HG03108 (cell line): ENCODE results near the gene P4HA2.
A peak's percentile ranks its signal among the peaks of the same experiment; 100 is the strongest.

ENCODE experiments used
- ATAC-seq: cut with Tn5 transposase; IDR thresholded peaks from one replicate; pipeline ENCODE4 v1.9.1; 2021; ENCODE audit warnings: moderate library complexity; ENCODE audit not compliant: unreplicated experiment

Gene P4HA2

GRCh38 chr5:132226516-132227234 lies 978 bp downstream of the P4HA2 start:
- no peak for ATAC-seq

- no peak for ATAC-seq
Measured at GRCh38 chr5:132225165-132226032, 2.3 kb downstream of the P4HA2 start.

GRCh38 chr5:132224716-132225115 lies 2.9 kb downstream of the P4HA2 start:
- ATAC-seq, result no peak

- ATAC-seq, result no peak
Measured at GRCh38 chr5:132223861-132224260, 3.8 kb downstream of the P4HA2 start.

GRCh38 chr5:132222649-132223038 lies 5.0 kb downstream of the P4HA2 start:
- ATAC-seq, result peak; percentile 67

- ATAC-seq, result no peak
Measured at GRCh38 chr5:132221781-132222648, 5.6 kb downstream of the P4HA2 start.

- no peak for ATAC-seq
Measured at GRCh38 chr5:132220491-132220890, 7.2 kb downstream of the P4HA2 start.

- ATAC-seq, result no peak
Measured at GRCh38 chr5:132219981-132220380, 7.7 kb downstream of the P4HA2 start.

GRCh38 chr5:132219289-132219970 lies 8.2 kb downstream of the P4HA2 start:
- no peak for ATAC-seq

GRCh38 chr5:132218321-132218720 lies 9.3 kb downstream of the P4HA2 start:
- ATAC-seq, result no peak

- no peak for ATAC-seq
Measured at GRCh38 chr5:132215329-132215728, 12.3 kb downstream of the P4HA2 start.

- no peak for ATAC-seq
Measured at GRCh38 chr5:132214491-132214890, 13.2 kb downstream of the P4HA2 start.

GRCh38 chr5:132213666-132214065 lies 14.0 kb downstream of the P4HA2 start:
- ATAC-seq, result no peak

GRCh38 chr5:132211787-132212186 lies 15.9 kb downstream of the P4HA2 start:
- no peak for ATAC-seq

GRCh38 chr5:132210944-132211343 lies 16.7 kb downstream of the P4HA2 start:
- no peak for ATAC-seq

GRCh38 chr5:132209901-132210545 lies 17.6 kb downstream of the P4HA2 start:
- no peak for ATAC-seq

GRCh38 chr5:132209131-132209530 lies 18.5 kb downstream of the P4HA2 start:
- ATAC-seq, result no peak

GRCh38 chr5:132207778-132208177 lies 19.9 kb downstream of the P4HA2 start:
- ATAC-seq, result no peak

- ATAC-seq, result no peak
Measured at GRCh38 chr5:132206782-132207181, 20.9 kb downstream of the P4HA2 start.
